ENCODE measurements around the gene ZNF536.

ZNF536 gene
- 0 to 0.09 (median 0) reads per million in 3 donors for total RNA-seq

- Histone ChIP-seq H3K27ac (ENCODE audit: insufficient read depth, low read length, poor library complexity, severe bottlenecking) (no peak within 1 kb of the TSS), H3K27me3 (replicated peaks; ENCODE audit: control insufficient read depth, insufficient read depth, low read length, poor library complexity, severe bottlenecking) (no peaks in the 10 kb centered on the region), H3K4me3 (ENCODE audit: insufficient read depth, low read depth, low read length, poor library complexity, severe bottlenecking) (no peak within 1 kb of the TSS), H3K4me1 (ENCODE audit: control insufficient read depth, insufficient read depth, low read length, poor library complexity, severe bottlenecking) (no peaks in the 10 kb centered on the region), H3K36me3 (ENCODE audit: control insufficient read depth, insufficient read depth, low read length) (no peaks in the 10 kb centered on the region), H3K9me3 (ENCODE audit: control insufficient read depth, low read length) (no peaks in the 10 kb centered on the region)
- DNase-seq: no peak
Observed at GRCh38 chr19:30371960-30372824, at the start of gene ZNF536. Gene ZNF536 (plus strand): TSS chr19:30372384. CDS start chr19:30443563, 71,179 bp downstream.

- Histone ChIP-seq H3K9me3 (ENCODE audit: control insufficient read depth, low read length) (no peaks in the 10 kb centered on the region), H3K27me3 (replicated peaks; ENCODE audit: control insufficient read depth, insufficient read depth, low read length, poor library complexity, severe bottlenecking) (no peaks in the 10 kb centered on the region), H3K27ac (ENCODE audit: insufficient read depth, low read length, poor library complexity, severe bottlenecking) (no peak overlapping the region), H3K4me3 (ENCODE audit: insufficient read depth, low read depth, low read length, poor library complexity, severe bottlenecking) (no peak overlapping the region), H3K36me3 (ENCODE audit: control insufficient read depth, insufficient read depth, low read length) (no peaks in the 10 kb centered on the region), H3K4me1 (ENCODE audit: control insufficient read depth, insufficient read depth, low read length, poor library complexity, severe bottlenecking) (no peaks in the 10 kb centered on the region)
- no peak for DNase-seq
Observed at GRCh38 chr19:30322641-30323320, 49.4 kb upstream of the ZNF536 start.

GRCh38 chr19:30323904-30324303 lies 48.3 kb upstream of the ZNF536 start:
- no peak for DNase-seq
- no peak overlapping the region for H3K4me3 ChIP-seq (ENCODE audit: insufficient read depth, low read depth, low read length, poor library complexity, severe bottlenecking)
- H3K4me1 ChIP-seq (ENCODE audit: control insufficient read depth, insufficient read depth, low read length, poor library complexity, severe bottlenecking): no peaks in the 10 kb centered on the region
- no peaks in the 10 kb centered on the region for H3K27me3 ChIP-seq (replicated peaks; ENCODE audit: control insufficient read depth, insufficient read depth, low read length, poor library complexity, severe bottlenecking)
- no peaks in the 10 kb centered on the region for H3K9me3 ChIP-seq (ENCODE audit: control insufficient read depth, low read length)
- H3K27ac ChIP-seq (ENCODE audit: insufficient read depth, low read length, poor library complexity, severe bottlenecking): no peak overlapping the region
- no peaks in the 10 kb centered on the region for H3K36me3 ChIP-seq (ENCODE audit: control insufficient read depth, insufficient read depth, low read length)

GRCh38 chr19:30324982-30325381 lies 47.2 kb upstream of the ZNF536 start:
- no peaks in the 10 kb centered on the region for H3K27me3 ChIP-seq (replicated peaks; ENCODE audit: control insufficient read depth, insufficient read depth, low read length, poor library complexity, severe bottlenecking)
- no peaks in the 10 kb centered on the region for H3K36me3 ChIP-seq (ENCODE audit: control insufficient read depth, insufficient read depth, low read length)
- no peak overlapping the region for H3K27ac ChIP-seq (ENCODE audit: insufficient read depth, low read length, poor library complexity, severe bottlenecking)
- H3K4me1 ChIP-seq (ENCODE audit: control insufficient read depth, insufficient read depth, low read length, poor library complexity, severe bottlenecking): no peaks in the 10 kb centered on the region
- H3K4me3 ChIP-seq (ENCODE audit: insufficient read depth, low read depth, low read length, poor library complexity, severe bottlenecking): no peak overlapping the region
- DNase-seq: no peak
- H3K9me3 ChIP-seq (ENCODE audit: control insufficient read depth, low read length): no peaks in the 10 kb centered on the region

- no peak for DNase-seq
- no peaks in the 10 kb centered on the region for H3K36me3 ChIP-seq (ENCODE audit: control insufficient read depth, insufficient read depth, low read length)
- H3K4me1 ChIP-seq (ENCODE audit: control insufficient read depth, insufficient read depth, low read length, poor library complexity, severe bottlenecking): no peaks in the 10 kb centered on the region
- H3K4me3 ChIP-seq (ENCODE audit: insufficient read depth, low read depth, low read length, poor library complexity, severe bottlenecking): no peak overlapping the region
- no peak overlapping the region for H3K27ac ChIP-seq (ENCODE audit: insufficient read depth, low read length, poor library complexity, severe bottlenecking)
- H3K9me3 ChIP-seq (ENCODE audit: control insufficient read depth, low read length): no peaks in the 10 kb centered on the region
- H3K27me3 ChIP-seq (replicated peaks; ENCODE audit: control insufficient read depth, insufficient read depth, low read length, poor library complexity, severe bottlenecking): no peaks in the 10 kb centered on the region
Observed at GRCh38 chr19:30325676-30326392, 46.4 kb upstream of the ZNF536 start.

- no peak for DNase-seq
- Histone ChIP-seq H3K9me3 (ENCODE audit: control insufficient read depth, low read length) (no peaks in the 10 kb centered on the region), H3K4me1 (ENCODE audit: control insufficient read depth, insufficient read depth, low read length, poor library complexity, severe bottlenecking) (no peaks in the 10 kb centered on the region), H3K36me3 (ENCODE audit: control insufficient read depth, insufficient read depth, low read length) (no peaks in the 10 kb centered on the region), H3K27ac (ENCODE audit: insufficient read depth, low read length, poor library complexity, severe bottlenecking) (no peak overlapping the region), H3K4me3 (ENCODE audit: insufficient read depth, low read depth, low read length, poor library complexity, severe bottlenecking) (no peak overlapping the region), H3K27me3 (replicated peaks; ENCODE audit: control insufficient read depth, insufficient read depth, low read length, poor library complexity, severe bottlenecking) (no peaks in the 10 kb centered on the region)
Observed at GRCh38 chr19:30326393-30326710, 45.8 kb upstream of the ZNF536 start.

GRCh38 chr19:30327331-30327730 lies 44.9 kb upstream of the ZNF536 start:
- no peak for DNase-seq
- H3K4me1 ChIP-seq (ENCODE audit: control insufficient read depth, insufficient read depth, low read length, poor library complexity, severe bottlenecking): no peaks in the 10 kb centered on the region
- H3K4me3 ChIP-seq (ENCODE audit: insufficient read depth, low read depth, low read length, poor library complexity, severe bottlenecking): no peak overlapping the region
- no peaks in the 10 kb centered on the region for H3K27me3 ChIP-seq (replicated peaks; ENCODE audit: control insufficient read depth, insufficient read depth, low read length, poor library complexity, severe bottlenecking)
- H3K9me3 ChIP-seq (ENCODE audit: control insufficient read depth, low read length): no peaks in the 10 kb centered on the region
- no peaks in the 10 kb centered on the region for H3K36me3 ChIP-seq (ENCODE audit: control insufficient read depth, insufficient read depth, low read length)
- H3K27ac ChIP-seq (ENCODE audit: insufficient read depth, low read length, poor library complexity, severe bottlenecking): no peak overlapping the region

GRCh38 chr19:30328096-30328495 lies 44.1 kb upstream of the ZNF536 start:
- DNase-seq: no peak
- Histone ChIP-seq H3K27ac (ENCODE audit: insufficient read depth, low read length, poor library complexity, severe bottlenecking) (no peak overlapping the region), H3K36me3 (ENCODE audit: control insufficient read depth, insufficient read depth, low read length) (no peaks in the 10 kb centered on the region), H3K4me3 (ENCODE audit: insufficient read depth, low read depth, low read length, poor library complexity, severe bottlenecking) (no peak overlapping the region), H3K4me1 (ENCODE audit: control insufficient read depth, insufficient read depth, low read length, poor library complexity, severe bottlenecking) (no peaks in the 10 kb centered on the region), H3K9me3 (ENCODE audit: control insufficient read depth, low read length) (no peaks in the 10 kb centered on the region), H3K27me3 (replicated peaks; ENCODE audit: control insufficient read depth, insufficient read depth, low read length, poor library complexity, severe bottlenecking) (no peaks in the 10 kb centered on the region)

GRCh38 chr19:30330266-30330665 lies 41.9 kb upstream of the ZNF536 start:
- Histone ChIP-seq H3K4me1 (ENCODE audit: control insufficient read depth, insufficient read depth, low read length, poor library complexity, severe bottlenecking) (no peaks in the 10 kb centered on the region), H3K27me3 (replicated peaks; ENCODE audit: control insufficient read depth, insufficient read depth, low read length, poor library complexity, severe bottlenecking) (no peaks in the 10 kb centered on the region), H3K4me3 (ENCODE audit: insufficient read depth, low read depth, low read length, poor library complexity, severe bottlenecking) (no peak overlapping the region), H3K9me3 (ENCODE audit: control insufficient read depth, low read length) (no peaks in the 10 kb centered on the region), H3K27ac (ENCODE audit: insufficient read depth, low read length, poor library complexity, severe bottlenecking) (no peak overlapping the region), H3K36me3 (ENCODE audit: control insufficient read depth, insufficient read depth, low read length) (no peaks in the 10 kb centered on the region)
- no peak for DNase-seq

Data from effector memory CD4-positive, alpha-beta T cell (primary cell).